ENCODE data around the gene GPRC5C. TPM values are rescaled to one million over a fixed set of nuclear protein-coding genes. Genes with fewer than 3 reads are reported as not detected.

GPRC5C gene
- total RNA-seq, 1 experiment from 2014 or later = 15.5 TPM

- H3K27ac Mint-ChIP-seq = no peak overlapping the region
- H4K8ac ChIP-seq (replicated peaks; ENCODE audit: insufficient read length, low read depth, low read length) = no peak overlapping the region
Observed at GRCh38 chr17:74475189-74475588, 43.3 kb downstream of the GPRC5C start.

More at GRCh38 chr17:74475189-74475588, 43.3 kb downstream of the GPRC5C start:
- Mint-ChIP-seq H3K36me3 (ENCODE audit: insufficient read depth in 1 of 3, low read depth in 3 of 3) (peaks cover 2 to 5% (median 3%) of the 10 kb centered on the region in 3 experiments; a peak in 6 of 7 replicates), H3K4me1 (peaks cover 4 to 6% of the 10 kb centered on the region in 2 experiments), H3K9me3 (peaks cover 18 to 22% of the 10 kb centered on the region in 2 experiments), H3K27me3 (ENCODE audit: low read depth) (peaks cover 38% of the 10 kb centered on the region), H3K4me3 (no peak overlapping the region)
- H2BK20ac ChIP-seq (ENCODE audit: low read depth, low read length, poor library complexity, severe bottlenecking) = no peak overlapping the region
- H2BK120ac ChIP-seq (ENCODE audit: low read depth, low read length, poor library complexity, severe bottlenecking) = no peak overlapping the region
- no peak overlapping the region for H2BK15ac ChIP-seq (ENCODE audit: low read depth, low read length)
- no peak overlapping the region for H4K5ac ChIP-seq (ENCODE audit: insufficient read length, low read depth, low read length)
- no peak overlapping the region for H2BK12ac ChIP-seq (ENCODE audit: insufficient read length, low read depth, low read length)
- no peak overlapping the region for H3K9ac ChIP-seq (ENCODE audit: extremely low read depth, insufficient read length, low read length)
- H3K4ac ChIP-seq (ENCODE audit: low read depth, low read length) = no peak overlapping the region
- WGBS (ENCODE audit: extremely low coverage, insufficient read length, low lambda C conversion rate) = no CpG with 5 or more reads among the region's 4 CpGs
- H2AFZ ChIP-seq (ENCODE audit: low read length) = no peak overlapping the region
- H3K9me3 ChIP-seq (ENCODE audit: control insufficient read depth, low read depth, low read length) = no peaks in the 10 kb centered on the region
- H2AK5ac ChIP-seq (ENCODE audit: insufficient read length, low read length) = no peak overlapping the region
- H3K4me1 ChIP-seq (ENCODE audit: insufficient read depth, low read length) = no peaks in the 10 kb centered on the region
- no peak overlapping the region for H3T11ph ChIP-seq (ENCODE audit: low read length)
- no peak overlapping the region for H3K14ac ChIP-seq (ENCODE audit: insufficient read depth, low read length)
- no peak overlapping the region for H3K23ac ChIP-seq (ENCODE audit: insufficient read length, low read depth, low read length)
- H4K20me1 ChIP-seq (ENCODE audit: control insufficient read depth, insufficient read depth, insufficient read length) = no peaks in the 10 kb centered on the region
- no peaks in the 10 kb centered on the region for H3K79me2 ChIP-seq (ENCODE audit: insufficient read depth, low read length)
- no peak for DNase-seq
- H3K4me2 ChIP-seq (ENCODE audit: insufficient read depth, insufficient read length, low read length) = no peak overlapping the region
- no peak for TF ChIP-seq CTCF (conservative IDR thresholded peaks at IDR 0.05)
- no peaks in the 10 kb centered on the region for H3K79me1 ChIP-seq (ENCODE audit: insufficient read depth, low read depth, low read length, poor library complexity, severe bottlenecking)
- peaks cover 4% of the 10 kb centered on the region for H3K23me2 ChIP-seq (ENCODE audit: insufficient read length, low read depth, low read length, poor library complexity, severe bottlenecking)
- H3K27ac ChIP-seq (ENCODE audit: insufficient read length, low read depth, low read length) = no peak overlapping the region
- no peak overlapping the region for H4K91ac ChIP-seq (ENCODE audit: insufficient read length, low read depth, low read length)
- H3K56ac ChIP-seq (ENCODE audit: insufficient read length, low read depth, low read length) = no peak overlapping the region
- H2BK5ac ChIP-seq (ENCODE audit: insufficient read length, low read length) = no peak overlapping the region
- no peaks in the 10 kb centered on the region for H3K27me3 ChIP-seq (ENCODE audit: insufficient read depth, low read length)
- H3K18ac ChIP-seq (ENCODE audit: insufficient read length, low read depth, low read length) = no peak overlapping the region

Measured in H9 (cell line).